Ishikawa (cell line): ENCODE results near the gene KLF13.

ENCODE experiments used
- CEBPB ChIP-seq: IDR thresholded peaks from 2 replicates; pipeline ENCODE4 v1.6.1; 2012
- EGR1 ChIP-seq: IDR thresholded peaks from 2 replicates; pipeline ENCODE4 v1.6.1; 2012
- EP300 ChIP-seq: IDR thresholded peaks from 2 replicates; pipeline ENCODE4 v1.6.1; 2012; ENCODE audit warnings: borderline replicate concordance
- FOXM1 ChIP-seq: IDR thresholded peaks from 2 replicates; pipeline ENCODE4 v1.6.1; 2012; ENCODE audit warnings: low read depth, borderline replicate concordance
- NFIC ChIP-seq: IDR thresholded peaks from 2 replicates; pipeline ENCODE4 v1.6.1; 2012
- RAD21 ChIP-seq: IDR thresholded peaks from 2 replicates; pipeline ENCODE4 v1.6.1; 2012; ENCODE audit warnings: low read depth
- TAF1 ChIP-seq: IDR thresholded peaks from 2 replicates; pipeline ENCODE4 v1.6.1; 2012; ENCODE audit warnings: low read depth, mild to moderate bottlenecking
- TCF12 ChIP-seq: IDR thresholded peaks from 2 replicates; pipeline ENCODE4 v1.6.1; 2012; ENCODE audit warnings: low read depth
- TEAD4 ChIP-seq: IDR thresholded peaks from 2 replicates; pipeline ENCODE4 v1.6.1; 2012
- YY1 ChIP-seq: IDR thresholded peaks from 2 replicates; pipeline ENCODE4 v1.6.1; 2012; ENCODE audit warnings: low read depth
- ZBTB7A ChIP-seq: IDR thresholded peaks from 2 replicates; pipeline ENCODE4 v1.6.1; 2012; ENCODE audit warnings: low read depth
- TF ChIP-seq, protein P1 (sequence below): IDR thresholded peaks from 2 replicates; pipeline ENCODE4 v1.6.1; 2012; ENCODE audit warnings: low read depth, mild to moderate bottlenecking
- TF ChIP-seq, protein P2 (sequence below): IDR thresholded peaks from 2 replicates; pipeline ENCODE4 v1.6.1; 2012
- TF ChIP-seq, protein P3 (sequence below): IDR thresholded peaks from 2 replicates; pipeline ENCODE4 v1.6.1; 2012

DNA sequence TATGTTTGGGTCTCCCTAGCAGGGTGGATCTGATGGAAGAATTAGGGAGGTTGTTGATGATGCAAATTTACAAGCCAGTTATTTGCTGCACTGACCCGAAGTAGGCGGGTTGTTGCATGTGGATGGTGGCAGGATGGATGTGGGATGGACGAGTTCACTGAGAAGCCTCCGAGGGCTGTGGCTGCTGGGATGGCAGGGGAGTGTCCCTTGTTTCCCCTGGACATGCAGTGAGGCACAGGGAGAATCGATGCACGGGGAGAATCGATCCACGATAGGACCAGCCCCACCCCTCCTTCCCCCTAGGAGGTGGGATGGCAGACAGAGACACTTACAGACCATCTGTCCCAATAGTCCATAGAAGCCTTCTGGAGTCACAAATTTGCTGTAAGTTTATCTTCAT, 31.0 kb upstream of the KLF13 start:
- TF ChIP-seq EP300 (no peak), TEAD4 (no peak), EGR1 (no peak), TAF1 (no peak), FOXM1 (no peak), NFIC (no peak), YY1 (no peak), RAD21 (no peak), ZBTB7A (no peak), CEBPB (no peak), TCF12 (no peak)
- TF ChIP-seq, protein P1, sequence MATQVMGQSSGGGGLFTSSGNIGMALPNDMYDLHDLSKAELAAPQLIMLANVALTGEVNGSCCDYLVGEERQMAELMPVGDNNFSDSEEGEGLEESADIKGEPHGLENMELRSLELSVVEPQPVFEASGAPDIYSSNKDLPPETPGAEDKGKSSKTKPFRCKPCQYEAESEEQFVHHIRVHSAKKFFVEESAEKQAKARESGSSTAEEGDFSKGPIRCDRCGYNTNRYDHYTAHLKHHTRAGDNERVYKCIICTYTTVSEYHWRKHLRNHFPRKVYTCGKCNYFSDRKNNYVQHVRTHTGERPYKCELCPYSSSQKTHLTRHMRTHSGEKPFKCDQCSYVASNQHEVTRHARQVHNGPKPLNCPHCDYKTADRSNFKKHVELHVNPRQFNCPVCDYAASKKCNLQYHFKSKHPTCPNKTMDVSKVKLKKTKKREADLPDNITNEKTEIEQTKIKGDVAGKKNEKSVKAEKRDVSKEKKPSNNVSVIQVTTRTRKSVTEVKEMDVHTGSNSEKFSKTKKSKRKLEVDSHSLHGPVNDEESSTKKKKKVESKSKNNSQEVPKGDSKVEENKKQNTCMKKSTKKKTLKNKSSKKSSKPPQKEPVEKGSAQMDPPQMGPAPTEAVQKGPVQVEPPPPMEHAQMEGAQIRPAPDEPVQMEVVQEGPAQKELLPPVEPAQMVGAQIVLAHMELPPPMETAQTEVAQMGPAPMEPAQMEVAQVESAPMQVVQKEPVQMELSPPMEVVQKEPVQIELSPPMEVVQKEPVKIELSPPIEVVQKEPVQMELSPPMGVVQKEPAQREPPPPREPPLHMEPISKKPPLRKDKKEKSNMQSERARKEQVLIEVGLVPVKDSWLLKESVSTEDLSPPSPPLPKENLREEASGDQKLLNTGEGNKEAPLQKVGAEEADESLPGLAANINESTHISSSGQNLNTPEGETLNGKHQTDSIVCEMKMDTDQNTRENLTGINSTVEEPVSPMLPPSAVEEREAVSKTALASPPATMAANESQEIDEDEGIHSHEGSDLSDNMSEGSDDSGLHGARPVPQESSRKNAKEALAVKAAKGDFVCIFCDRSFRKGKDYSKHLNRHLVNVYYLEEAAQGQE, result no peak
- TF ChIP-seq, protein P2, sequence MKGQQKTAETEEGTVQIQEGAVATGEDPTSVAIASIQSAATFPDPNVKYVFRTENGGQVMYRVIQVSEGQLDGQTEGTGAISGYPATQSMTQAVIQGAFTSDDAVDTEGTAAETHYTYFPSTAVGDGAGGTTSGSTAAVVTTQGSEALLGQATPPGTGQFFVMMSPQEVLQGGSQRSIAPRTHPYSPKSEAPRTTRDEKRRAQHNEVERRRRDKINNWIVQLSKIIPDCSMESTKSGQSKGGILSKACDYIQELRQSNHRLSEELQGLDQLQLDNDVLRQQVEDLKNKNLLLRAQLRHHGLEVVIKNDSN, result no peak
- TF ChIP-seq, protein P3, sequence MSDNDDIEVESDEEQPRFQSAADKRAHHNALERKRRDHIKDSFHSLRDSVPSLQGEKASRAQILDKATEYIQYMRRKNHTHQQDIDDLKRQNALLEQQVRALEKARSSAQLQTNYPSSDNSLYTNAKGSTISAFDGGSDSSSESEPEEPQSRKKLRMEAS, result no peak
